CD14-positive monocyte (primary cell): ENCODE measurements around the gene TMTC1. TPM values are rescaled to one million over a fixed set of nuclear protein-coding genes. Genes with fewer than 3 reads are reported as not detected.

ENCODE experiments used
- DNase-seq, 3 donors: peaks; one replicate each; pipeline ENCODE4 v3.0.0-alpha.2; 2011 to 2022
- H2AFZ ChIP-seq: 2 replicates; pipeline ENCODE4 v1.6.0; 2012; ENCODE audit warnings: mild to moderate bottlenecking, low read depth, low read length, inconsistent platforms; ENCODE audit not compliant: insufficient read depth, poor library complexity, severe bottlenecking
- H3K27ac ChIP-seq, 2 donors: 1 replicate in 1 of 2; 2 replicates in 1 of 2; pipeline ENCODE4 v1.5.1; 2012 to 2013; ENCODE audit warnings: low read length in 2 of 2, control low read depth in 1 of 2, inconsistent platforms in 1 of 2, low read depth in 1 of 2, mild to moderate bottlenecking in 1 of 2
- H3K27me3 ChIP-seq, 2 donors: one replicate each; pipeline versions ENCODE4 v1.6.0 to v1.6.1; 2011 to 2013; ENCODE audit warnings: low read length in 2 of 2; ENCODE audit not compliant: control insufficient read depth in 2 of 2, insufficient read depth in 2 of 2
- H3K36me3 ChIP-seq, 2 donors: replicated peaks in 1 of 2; 1 replicate in 1 of 2; 2 replicates in 1 of 2; pipeline versions ENCODE4 v1.5.1 to v1.6.1; 2012 to 2013; ENCODE audit warnings: low read length in 2 of 2, control low read depth in 1 of 2, inconsistent platforms in 1 of 2, mild to moderate bottlenecking in 1 of 2; ENCODE audit not compliant: insufficient read depth in 2 of 2, control insufficient read depth in 1 of 2
- H3K4me1 ChIP-seq, 2 donors: 1 replicate in 1 of 2; 2 replicates in 1 of 2; pipeline versions ENCODE4 v1.5.1 to v1.6.1; 2012 to 2013; ENCODE audit warnings: low read length in 2 of 2, control low read depth in 1 of 2, inconsistent platforms in 1 of 2, mild to moderate bottlenecking in 1 of 2, moderate library complexity in 1 of 2; ENCODE audit not compliant: insufficient read depth in 2 of 2, control insufficient read depth in 1 of 2
- H3K4me2 ChIP-seq: replicated peaks from 2 replicates; pipeline ENCODE3; 2012; ENCODE audit warnings: low read length, moderate library complexity, mild to moderate bottlenecking; ENCODE audit not compliant: poor library complexity, severe bottlenecking; ENCODE audit errors: extremely low read depth
- H3K4me3 ChIP-seq, 3 experiments: fragments of 200-600 bp in 1 of 3; sonication (generic) in 1 of 3; replicated peaks in 1 of 3; 1 replicate in 2 of 3; 2 replicates in 1 of 3; pipeline ENCODE4 v1.5.1; 2011 to 2013; ENCODE audit warnings: low read length in 3 of 3, mild to moderate bottlenecking in 3 of 3, control low read depth in 2 of 3, low read depth in 2 of 3, inconsistent platforms in 1 of 3, moderate library complexity in 1 of 3
- H3K79me2 ChIP-seq: 2 replicates; pipeline ENCODE4 v1.6.0; 2012; ENCODE audit warnings: mild to moderate bottlenecking, control low read depth, inconsistent platforms, low read length, moderate library complexity; ENCODE audit not compliant: insufficient read depth
- H3K9ac ChIP-seq: 2 replicates; pipeline ENCODE4 v1.6.0; 2017; ENCODE audit warnings: low read length, mild to moderate bottlenecking; ENCODE audit not compliant: insufficient read depth, poor library complexity, severe bottlenecking
- H3K9me3 ChIP-seq, 2 donors: replicated peaks in 1 of 2; 1 replicate in 1 of 2; 2 replicates in 1 of 2; pipeline versions ENCODE4 v1.5.1 to v1.6.1; 2012 to 2013; ENCODE audit warnings: low read length in 2 of 2, control low read depth in 1 of 2; ENCODE audit not compliant: control insufficient read depth in 1 of 2, insufficient read depth in 1 of 2
- H4K20me1 ChIP-seq: 2 replicates; pipeline ENCODE4 v1.6.0; 2012; ENCODE audit warnings: mild to moderate bottlenecking, low read length, control low read depth, moderate library complexity; ENCODE audit not compliant: insufficient read depth
- H3K27ac Mint-ChIP-seq, 7 donors: one replicate each; pipeline ENCODE4 v1.8.0; 2020; ENCODE audit warnings: mild to moderate bottlenecking in 7 of 7, mixed read lengths in 7 of 7, moderate library complexity in 6 of 7, inconsistent platforms in 2 of 7
- H3K27me3 Mint-ChIP-seq, 3 donors: one replicate each; pipeline ENCODE4 v1.8.0; 2021 to 2022; ENCODE audit warnings: low read depth in 3 of 3, mild to moderate bottlenecking in 3 of 3, mixed read lengths in 3 of 3, moderate library complexity in 3 of 3, inconsistent platforms in 1 of 3
- H3K36me3 Mint-ChIP-seq, 2 donors: one replicate each; pipeline ENCODE4 v1.8.0; 2020; ENCODE audit warnings: mixed read lengths in 2 of 2, inconsistent platforms in 1 of 2, mild to moderate bottlenecking in 1 of 2
- H3K4me1 Mint-ChIP-seq: one replicate; pipeline ENCODE4 v1.8.0; 2020; ENCODE audit warnings: mild to moderate bottlenecking, mixed read lengths
- H3K4me3 Mint-ChIP-seq, 2 donors: one replicate each; pipeline ENCODE4 v1.8.0; 2020; ENCODE audit warnings: mild to moderate bottlenecking in 2 of 2, mixed read lengths in 2 of 2, moderate library complexity in 1 of 2
- H3K9me3 Mint-ChIP-seq, 7 donors: one replicate each; pipeline ENCODE4 v1.8.0; 2020 to 2022; ENCODE audit warnings: mixed read lengths in 7 of 7, mild to moderate bottlenecking in 6 of 7, moderate library complexity in 6 of 7, inconsistent platforms in 2 of 7
- WGBS: methylation state at CpG from one replicate; pipeline ENCODE4 v1.1.5; 2013; ENCODE audit warnings: missing lambda C conversion rate; ENCODE audit not compliant: insufficient coverage; 5-methylcytosine and 5-hydroxymethylcytosine counted together
- intact Hi-C, 2 donors: fragments of 100-400 bp; cut with micrococcal nuclease; formaldehyde crosslinking; loops; one replicate each; pipeline versions ENCODE4 v1.15.0 to v1.15.1; 2023
- polyA plus RNA-seq, 3 donors: library from polyadenylated mRNA; depleted of rRNA in 1 of 3; unstranded in 2 of 3; stranded (reverse) in 1 of 3; fragments of 300-500 nt in 2 of 3; fragments of >200 nt in 1 of 3; fragmentation: Illumina TruSeq in 2 of 3; gene quantifications; 1 replicate in 2 of 3; 2 replicates in 1 of 3; pipeline ENCODE4 v1.2.3, GENCODE V29; 2012 to 2021
- TF ChIP-seq, protein P1 (sequence below): fragments of 200-600 bp; IDR thresholded peaks from one replicate; pipeline ENCODE4 v1.8.0; 2022; ENCODE audit warnings: antibody characterized with exemption, mild to moderate bottlenecking

The TMTC1 gene
- polyA plus RNA-seq, 3 donors = 0.57 to 5.6 (median 2.1) TPM

DNA sequence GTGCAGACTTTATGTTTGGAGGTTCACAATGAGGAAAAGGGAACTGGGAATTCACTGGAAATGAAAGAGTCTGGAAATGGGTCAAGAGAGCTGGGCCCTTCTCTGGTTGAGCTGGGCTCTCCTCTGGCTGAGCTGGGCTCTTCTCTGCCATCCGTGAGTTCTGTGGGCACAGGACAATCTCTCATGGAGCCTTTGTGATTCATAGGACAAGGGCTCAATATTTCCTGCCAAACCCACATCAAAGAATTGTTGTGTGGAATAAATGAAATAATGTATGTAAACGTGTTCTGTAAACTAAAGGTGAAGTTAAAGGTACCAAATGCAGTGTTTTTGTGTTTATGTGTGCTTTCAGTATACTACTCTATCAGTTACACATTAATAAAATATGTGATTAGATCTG, 190.7 kb downstream of the TMTC1 start:
- WGBS = no CpG with 5 or more reads among the region's 2 CpGs
- Histone ChIP-seq H3K9me3 (no peaks in the 10 kb centered on the region), H4K20me1 (no peaks in the 10 kb centered on the region), H3K27ac (no peak overlapping the region), H3K4me3 (no peak overlapping the region), H3K27me3 (no peaks in the 10 kb centered on the region), H3K4me1 (no peaks in the 10 kb centered on the region), H3K36me3 (no peaks in the 10 kb centered on the region), H3K9ac (no peak overlapping the region), H2AFZ (no peak overlapping the region), H3K4me2 (no peak overlapping the region), H3K79me2 (no peaks in the 10 kb centered on the region)
- H3K9me3 Mint-ChIP-seq = peaks cover 0 to 11% (median 1%) of the 10 kb centered on the region in 7 donors
- no peak overlapping the region for H3K4me3 Mint-ChIP-seq
- DNase-seq = no peak
- no peaks in the 10 kb centered on the region for H3K4me1 Mint-ChIP-seq
- TF ChIP-seq, protein P1, sequence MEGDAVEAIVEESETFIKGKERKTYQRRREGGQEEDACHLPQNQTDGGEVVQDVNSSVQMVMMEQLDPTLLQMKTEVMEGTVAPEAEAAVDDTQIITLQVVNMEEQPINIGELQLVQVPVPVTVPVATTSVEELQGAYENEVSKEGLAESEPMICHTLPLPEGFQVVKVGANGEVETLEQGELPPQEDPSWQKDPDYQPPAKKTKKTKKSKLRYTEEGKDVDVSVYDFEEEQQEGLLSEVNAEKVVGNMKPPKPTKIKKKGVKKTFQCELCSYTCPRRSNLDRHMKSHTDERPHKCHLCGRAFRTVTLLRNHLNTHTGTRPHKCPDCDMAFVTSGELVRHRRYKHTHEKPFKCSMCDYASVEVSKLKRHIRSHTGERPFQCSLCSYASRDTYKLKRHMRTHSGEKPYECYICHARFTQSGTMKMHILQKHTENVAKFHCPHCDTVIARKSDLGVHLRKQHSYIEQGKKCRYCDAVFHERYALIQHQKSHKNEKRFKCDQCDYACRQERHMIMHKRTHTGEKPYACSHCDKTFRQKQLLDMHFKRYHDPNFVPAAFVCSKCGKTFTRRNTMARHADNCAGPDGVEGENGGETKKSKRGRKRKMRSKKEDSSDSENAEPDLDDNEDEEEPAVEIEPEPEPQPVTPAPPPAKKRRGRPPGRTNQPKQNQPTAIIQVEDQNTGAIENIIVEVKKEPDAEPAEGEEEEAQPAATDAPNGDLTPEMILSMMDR = no peak
- H3K36me3 Mint-ChIP-seq = peaks cover 0 to 4% of the 10 kb centered on the region in 2 donors
- H3K27ac Mint-ChIP-seq = no peak overlapping the region
- peaks cover 2 to 3% (median 2%) of the 10 kb centered on the region in 3 donors for H3K27me3 Mint-ChIP-seq
- intact Hi-C loops = no loop called here

- no peak overlapping the region for H3K27ac Mint-ChIP-seq
- no peaks in the 10 kb centered on the region for H3K4me1 Mint-ChIP-seq
- peaks cover 0 to 2% of the 10 kb centered on the region in 2 donors for H3K9me3 ChIP-seq
- no peak overlapping the region for H2AFZ ChIP-seq
- H4K20me1 ChIP-seq = no peaks in the 10 kb centered on the region
- TF ChIP-seq, protein P1 = no peak
- H3K27me3 ChIP-seq = no peaks in the 10 kb centered on the region
- H3K4me3 Mint-ChIP-seq = no peak overlapping the region
- H3K4me2 ChIP-seq = no peak overlapping the region
- no peak for DNase-seq
- WGBS = 100% methylated on average over 1 of the region's 11 CpGs
- no peaks in the 10 kb centered on the region for H3K4me1 ChIP-seq
- H3K27me3 Mint-ChIP-seq = peaks cover 0 to 3% (median 2%) of the 10 kb centered on the region in 3 donors
- no peak overlapping the region for H3K4me3 ChIP-seq
- H3K9ac ChIP-seq = no peak overlapping the region
- peaks cover 0 to 4% of the 10 kb centered on the region in 2 donors for H3K36me3 Mint-ChIP-seq
- no peaks in the 10 kb centered on the region for H3K36me3 ChIP-seq
- peaks cover 0 to 7% (median 2%) of the 10 kb centered on the region in 7 donors for H3K9me3 Mint-ChIP-seq
- intact Hi-C loops = no loop called here
- H3K27ac ChIP-seq = no peak overlapping the region
- no peaks in the 10 kb centered on the region for H3K79me2 ChIP-seq
Observed at GRCh38 chr12:29591140-29592020, 192.4 kb downstream of the TMTC1 start.
